Natural killer cell (primary cell): ENCODE measurements around the gene TNIK. TPM values are rescaled to one million over a fixed set of nuclear protein-coding genes. Genes with fewer than 3 reads are reported as not detected.

ENCODE experiments used
- ATAC-seq, 3 donors: fragments of 150-1000 bp in 2 of 3; fragments of 200-7000 bp in 1 of 3; cut with Tn5 transposase; 1 replicate in 1 of 3; 2 replicates in 2 of 3; pipeline ENCODE4 v1.10.0; 2021; ENCODE audit warnings: mild to moderate bottlenecking in 2 of 3, moderate library complexity in 2 of 3
- DNase-seq, 2 donors: peaks; one replicate each; pipeline versions ENCODE4 v3.0.0 to v3.0.0-alpha.2; 2013 to 2021; ENCODE audit warnings: mixed read lengths in 1 of 2
- H3K27ac ChIP-seq: one replicate; pipeline ENCODE4 v1.5.1; 2013; ENCODE audit warnings: mild to moderate bottlenecking, low read length
- H3K27me3 ChIP-seq: one replicate; pipeline ENCODE4 v1.6.1; 2013; ENCODE audit warnings: low read length; ENCODE audit not compliant: control insufficient read depth, insufficient read depth
- H3K36me3 ChIP-seq: one replicate; pipeline ENCODE4 v1.6.1; 2013; ENCODE audit warnings: low read length; ENCODE audit not compliant: control insufficient read depth, insufficient read depth
- H3K4me1 ChIP-seq: one replicate; pipeline ENCODE4 v1.6.1; 2013; ENCODE audit warnings: low read length; ENCODE audit not compliant: control insufficient read depth, insufficient read depth
- H3K4me3 ChIP-seq: one replicate; pipeline ENCODE4 v1.5.1; 2013; ENCODE audit warnings: low read length
- H3K9me3 ChIP-seq: one replicate; pipeline ENCODE4 v1.6.1; 2013; ENCODE audit warnings: low read length; ENCODE audit not compliant: control insufficient read depth, insufficient read depth
- H3K27ac Mint-ChIP-seq, 2 donors: one replicate each; pipeline ENCODE4 v1.8.0; 2022; ENCODE audit warnings: mild to moderate bottlenecking in 2 of 2, mixed read lengths in 2 of 2, moderate library complexity in 1 of 2
- H3K27me3 Mint-ChIP-seq, 2 donors: one replicate each; pipeline ENCODE4 v1.8.0; 2022; ENCODE audit warnings: low read depth in 2 of 2, mixed read lengths in 2 of 2
- H3K36me3 Mint-ChIP-seq: one replicate; pipeline ENCODE4 v1.8.0; 2022; ENCODE audit warnings: mixed read lengths
- H3K4me1 Mint-ChIP-seq, 2 donors: one replicate each; pipeline ENCODE4 v1.8.0; 2022; ENCODE audit warnings: mixed read lengths in 2 of 2
- H3K4me3 Mint-ChIP-seq: one replicate; pipeline ENCODE4 v1.8.0; 2022; ENCODE audit warnings: mild to moderate bottlenecking, moderate library complexity, mixed read lengths
- H3K9me3 Mint-ChIP-seq, 2 donors: one replicate each; pipeline ENCODE4 v1.8.0; 2022; ENCODE audit warnings: mixed read lengths in 2 of 2
- WGBS: methylation state at CpG from one replicate; pipeline ENCODE4 v1.1.7; 2013; ENCODE audit warnings: missing lambda C conversion rate; ENCODE audit not compliant: insufficient coverage; 5-methylcytosine and 5-hydroxymethylcytosine counted together
- intact Hi-C: fragments of 100-400 bp; cut with micrococcal nuclease; formaldehyde crosslinking; loops from one replicate; pipeline ENCODE4 v1.14.2; 2022
- total RNA-seq, 4 donors: library from RNA; stranded (reverse); fragments of 120-200 nt in 1 of 4; gene quantifications; one replicate each; pipeline versions ENCODE4 v1.2.3 to v1.2.4, GENCODE V29; 2013 to 2022
- TF ChIP-seq, protein P1 (sequence below): fragments of 200-600 bp; IDR thresholded peaks from one replicate; pipeline ENCODE4 v1.8.0; 2022; ENCODE audit warnings: antibody characterized with exemption

TNIK gene
- total RNA-seq, 3 donors from 2014 or later (not counting 1 experiment from before 2014, with no cell fraction given), result 93.7 to 122 (median 119) TPM

DNA sequence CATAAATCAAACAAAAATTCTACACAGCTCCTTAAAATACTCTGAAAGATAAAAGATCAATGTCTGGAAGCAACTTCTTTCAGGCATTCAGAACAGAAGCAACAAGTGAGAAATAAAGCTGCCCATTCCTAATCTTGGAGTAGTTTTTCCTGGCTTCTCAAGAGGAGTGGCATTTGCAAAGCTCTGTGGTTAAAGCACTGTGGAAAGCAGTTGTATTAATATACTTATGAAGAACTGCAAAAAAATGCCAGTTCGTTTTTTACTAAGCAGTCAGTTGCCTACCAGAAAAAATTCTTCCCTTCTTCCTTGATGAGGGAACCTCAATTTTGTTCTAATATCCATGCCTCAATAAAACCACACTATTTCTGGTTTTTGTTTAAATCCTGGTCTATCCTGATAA, 197.8 kb downstream of the TNIK start:
- Mint-ChIP-seq H3K36me3 (no peaks in the 10 kb centered on the region), H3K4me3 (no peak overlapping the region), H3K27me3 (no peaks in the 10 kb centered on the region), H3K27ac (peak overlapping the region in 1 of 2 donors; percentile 57), H3K9me3 (no peaks in the 10 kb centered on the region), H3K4me1 (peaks cover 80 to 97% of the 10 kb centered on the region in 2 donors)
- no peaks in the 10 kb centered on the region for H3K27me3 ChIP-seq
- intact Hi-C loops, result no loop called here
- ATAC-seq (no peak), DNase-seq (no peak)
- H3K9me3 ChIP-seq, result no peaks in the 10 kb centered on the region
- peaks cover 10% of the 10 kb centered on the region for H3K4me1 ChIP-seq
- no peak overlapping the region for H3K4me3 ChIP-seq
- no peaks in the 10 kb centered on the region for H3K36me3 ChIP-seq
- WGBS, result 67% methylated on average over 1 of the region's 1 CpG
- H3K27ac ChIP-seq, result no peak overlapping the region
- TF ChIP-seq, protein P1, sequence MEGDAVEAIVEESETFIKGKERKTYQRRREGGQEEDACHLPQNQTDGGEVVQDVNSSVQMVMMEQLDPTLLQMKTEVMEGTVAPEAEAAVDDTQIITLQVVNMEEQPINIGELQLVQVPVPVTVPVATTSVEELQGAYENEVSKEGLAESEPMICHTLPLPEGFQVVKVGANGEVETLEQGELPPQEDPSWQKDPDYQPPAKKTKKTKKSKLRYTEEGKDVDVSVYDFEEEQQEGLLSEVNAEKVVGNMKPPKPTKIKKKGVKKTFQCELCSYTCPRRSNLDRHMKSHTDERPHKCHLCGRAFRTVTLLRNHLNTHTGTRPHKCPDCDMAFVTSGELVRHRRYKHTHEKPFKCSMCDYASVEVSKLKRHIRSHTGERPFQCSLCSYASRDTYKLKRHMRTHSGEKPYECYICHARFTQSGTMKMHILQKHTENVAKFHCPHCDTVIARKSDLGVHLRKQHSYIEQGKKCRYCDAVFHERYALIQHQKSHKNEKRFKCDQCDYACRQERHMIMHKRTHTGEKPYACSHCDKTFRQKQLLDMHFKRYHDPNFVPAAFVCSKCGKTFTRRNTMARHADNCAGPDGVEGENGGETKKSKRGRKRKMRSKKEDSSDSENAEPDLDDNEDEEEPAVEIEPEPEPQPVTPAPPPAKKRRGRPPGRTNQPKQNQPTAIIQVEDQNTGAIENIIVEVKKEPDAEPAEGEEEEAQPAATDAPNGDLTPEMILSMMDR, result no peak

DNA sequence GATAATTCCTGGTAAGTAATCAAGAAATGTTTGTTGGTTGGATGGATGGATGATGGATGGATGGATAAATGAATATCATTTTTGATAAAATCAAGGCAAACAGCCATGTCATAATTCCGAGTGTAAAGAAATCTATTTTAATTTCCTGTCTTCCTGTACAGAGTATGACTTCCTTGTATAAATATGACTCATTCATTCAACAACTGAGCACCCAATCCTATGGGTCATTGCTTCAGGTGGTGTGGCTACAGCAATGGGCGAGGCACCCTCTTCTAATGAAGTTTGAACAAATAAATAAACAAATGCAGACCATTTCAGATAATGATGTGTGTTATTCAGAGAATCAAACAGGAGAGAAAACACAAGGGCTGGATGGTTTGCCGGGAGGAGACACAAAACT, 198.7 kb downstream of the TNIK start:
- ATAC-seq, result no peak
- WGBS, result 61% methylated on average over 2 of the region's 3 CpGs
- H3K4me1 Mint-ChIP-seq, result peaks cover 80 to 97% of the 10 kb centered on the region in 2 donors
- Histone ChIP-seq H3K4me3 (no peak overlapping the region), H3K27me3 (no peaks in the 10 kb centered on the region), H3K4me1 (peaks cover 15% of the 10 kb centered on the region), H3K27ac (no peak overlapping the region), H3K9me3 (no peaks in the 10 kb centered on the region), H3K36me3 (no peaks in the 10 kb centered on the region)
- no peaks in the 10 kb centered on the region for H3K9me3 Mint-ChIP-seq
- intact Hi-C loops, result no loop called here
- no peak for DNase-seq
- TF ChIP-seq, protein P1, result no peak
- H3K36me3 Mint-ChIP-seq, result no peaks in the 10 kb centered on the region
- H3K27ac Mint-ChIP-seq, result peak overlapping the region; percentile 6 to 57
- no peaks in the 10 kb centered on the region for H3K27me3 Mint-ChIP-seq
- H3K4me3 Mint-ChIP-seq, result no peak overlapping the region

DNA sequence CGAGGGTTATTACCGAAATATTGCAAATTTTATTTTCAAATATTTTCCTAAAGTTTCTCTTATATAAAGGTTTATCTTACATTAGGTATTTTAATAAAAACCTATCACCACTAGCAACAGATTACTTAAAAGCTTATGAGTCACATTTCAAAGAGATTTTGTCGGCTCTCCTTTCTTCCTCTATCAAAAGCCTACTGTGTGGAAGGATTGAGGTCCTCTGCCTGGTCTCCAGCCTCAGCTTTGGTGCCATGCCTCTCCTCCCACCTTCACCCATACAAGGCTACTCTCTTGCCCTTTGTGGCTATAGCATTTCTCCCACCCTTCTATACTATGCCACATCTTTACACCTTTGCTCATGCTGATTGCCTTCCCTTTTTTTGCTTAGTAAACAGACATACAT, 199.3 kb downstream of the TNIK start:
- H3K4me1 ChIP-seq, result peaks cover 11% of the 10 kb centered on the region
- 100% methylated on average over 1 of the region's 3 CpGs for whole genome bisulfite sequencing
- no peak overlapping the region for H3K4me3 Mint-ChIP-seq

DNA sequence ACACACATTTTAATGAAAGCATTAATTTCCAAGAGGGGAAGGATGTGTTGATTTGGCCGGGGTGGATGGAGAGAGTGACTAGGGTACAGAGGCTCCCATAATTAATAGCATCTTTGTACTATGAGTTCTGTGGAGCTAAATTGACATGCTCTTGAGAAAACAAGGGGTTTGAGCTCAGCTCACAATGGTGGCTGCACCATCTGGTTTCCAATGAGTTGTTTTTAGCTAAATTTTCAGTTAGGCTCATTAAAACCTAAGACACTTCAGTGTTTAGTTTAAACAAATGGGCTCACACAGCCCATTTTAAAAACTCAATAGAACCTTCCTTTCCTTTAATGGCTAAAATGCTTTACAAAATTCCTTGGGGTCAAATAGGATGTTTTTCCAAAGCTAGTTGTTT, 199.7 kb downstream of the TNIK start:
- ATAC-seq (no peak), DNase-seq (no peak)
- WGBS, result 89% methylated on average over 1 of the region's 1 CpG
- Histone ChIP-seq H3K4me1 (peaks cover 13% of the 10 kb centered on the region), H3K9me3 (no peaks in the 10 kb centered on the region), H3K4me3 (no peak overlapping the region), H3K27ac (no peak overlapping the region), H3K36me3 (no peaks in the 10 kb centered on the region), H3K27me3 (no peaks in the 10 kb centered on the region)
- Mint-ChIP-seq H3K9me3 (no peaks in the 10 kb centered on the region), H3K27me3 (no peaks in the 10 kb centered on the region), H3K27ac (no peak overlapping the region), H3K36me3 (no peaks in the 10 kb centered on the region), H3K4me3 (no peak overlapping the region), H3K4me1 (peaks cover 80 to 97% of the 10 kb centered on the region in 2 donors)
- intact Hi-C loops, result no loop called here
- TF ChIP-seq, protein P1, result no peak

More for the DNA sequence above, 199.3 kb downstream of the TNIK start:
- H3K4me3 ChIP-seq, result no peak overlapping the region
- H3K27me3 ChIP-seq, result no peaks in the 10 kb centered on the region
- H3K27me3 Mint-ChIP-seq, result no peaks in the 10 kb centered on the region
- H3K36me3 Mint-ChIP-seq, result no peaks in the 10 kb centered on the region
- TF ChIP-seq, protein P1, result no peak
- H3K36me3 ChIP-seq, result no peaks in the 10 kb centered on the region
- no peak overlapping the region for H3K27ac ChIP-seq
- peaks cover 80 to 97% of the 10 kb centered on the region in 2 donors for H3K4me1 Mint-ChIP-seq
- intact Hi-C loops, result no loop called here
- DNase-seq (no peak), ATAC-seq (no peak)
- H3K9me3 Mint-ChIP-seq, result no peaks in the 10 kb centered on the region
- no peaks in the 10 kb centered on the region for H3K9me3 ChIP-seq
- H3K27ac Mint-ChIP-seq, result peak overlapping the region in 1 of 2 donors; percentile 57
